Skin epidermis (tissue), 12 donors: ENCODE data around the gene HDHD3.
A peak's percentile ranks its signal among the peaks of the same experiment; 100 is the strongest.
"Not testable (repeated sequence)": the region's sequence is repeated elsewhere in the genome, so short reads cannot be mapped to it uniquely, and the experiment has no call there.

ENCODE experiments used
- H3K27ac ChIP-seq, 21 experiments: fragments of 200-600 bp; sonication (generic) in 11 of 21; one replicate each; pipeline ENCODE4 v1.5.0; 2020; ENCODE audit warnings: mild to moderate bottlenecking in 3 of 21, inconsistent platforms in 2 of 21, moderate library complexity in 2 of 21
- H3K4me3 ChIP-seq, 7 experiments: fragments of 200-600 bp; sonication (generic) in 2 of 7; one replicate each; pipeline ENCODE4 v1.5.0; 2020; ENCODE audit warnings: inconsistent platforms in 2 of 7, mild to moderate bottlenecking in 2 of 7, moderate library complexity in 1 of 7

Gene HDHD3

DNA sequence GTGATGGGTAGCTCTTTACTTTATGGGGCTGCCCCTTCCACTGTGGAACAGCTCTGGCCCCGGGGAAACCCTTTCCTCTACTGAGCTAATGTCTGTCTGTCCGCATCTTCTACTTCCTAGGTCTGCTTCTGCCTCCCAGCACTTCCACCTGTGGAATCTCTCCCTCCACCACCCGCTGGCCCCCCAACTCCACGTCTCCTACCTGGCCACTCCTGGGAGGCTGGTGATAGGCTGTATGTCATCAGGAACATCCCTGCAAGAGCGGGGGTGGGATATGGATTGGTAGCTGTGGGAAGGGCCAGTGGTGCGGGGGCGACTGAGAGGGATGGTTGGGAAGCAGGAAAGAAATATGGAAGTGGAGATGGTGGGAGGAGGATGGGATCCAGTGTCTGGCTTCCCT, 15.1 kb upstream of the HDHD3 start:
- Histone ChIP-seq H3K4me3 (no peak overlapping the region), H3K27ac (no peak overlapping the region)

DNA sequence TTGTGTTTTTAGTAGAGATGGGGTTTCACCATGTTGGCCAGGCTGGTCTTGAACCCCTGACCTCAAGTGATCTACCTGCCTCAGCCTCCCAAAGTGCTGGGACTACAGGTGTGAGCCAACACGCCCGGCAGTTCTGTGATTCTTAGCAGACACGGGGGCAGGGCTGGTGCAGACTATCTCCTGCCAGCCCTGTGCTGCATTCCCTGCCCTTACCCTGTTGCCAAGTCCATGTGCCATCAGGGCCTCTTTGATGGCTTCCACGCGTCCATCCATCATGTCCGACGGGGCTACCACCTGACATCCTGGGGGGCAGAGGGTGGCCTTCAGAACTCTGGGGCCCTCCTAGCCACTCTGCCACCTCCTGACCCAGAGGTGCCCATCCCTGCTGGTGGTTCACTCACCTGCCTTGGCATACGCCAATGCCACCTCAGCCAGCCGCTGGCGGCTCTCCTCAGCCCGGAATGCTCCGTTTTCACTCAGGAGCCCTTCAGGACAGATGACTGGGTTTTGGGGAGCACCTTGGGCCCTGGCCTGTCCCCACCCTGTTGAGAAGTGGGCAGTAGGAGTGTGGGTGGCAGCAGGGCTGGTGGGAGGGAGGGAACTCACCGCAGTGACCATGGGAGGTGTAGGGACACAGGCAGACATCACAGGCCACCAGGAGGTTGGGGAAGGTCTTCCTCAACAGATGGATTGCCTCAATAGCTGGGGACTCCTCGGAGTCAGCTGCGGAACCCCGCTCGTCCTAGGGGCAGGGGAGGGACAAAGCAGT, 13.6 kb upstream of the HDHD3 start:
- H3K4me3 ChIP-seq: no peak overlapping the region
- H3K27ac ChIP-seq: no peak overlapping the region

DNA sequence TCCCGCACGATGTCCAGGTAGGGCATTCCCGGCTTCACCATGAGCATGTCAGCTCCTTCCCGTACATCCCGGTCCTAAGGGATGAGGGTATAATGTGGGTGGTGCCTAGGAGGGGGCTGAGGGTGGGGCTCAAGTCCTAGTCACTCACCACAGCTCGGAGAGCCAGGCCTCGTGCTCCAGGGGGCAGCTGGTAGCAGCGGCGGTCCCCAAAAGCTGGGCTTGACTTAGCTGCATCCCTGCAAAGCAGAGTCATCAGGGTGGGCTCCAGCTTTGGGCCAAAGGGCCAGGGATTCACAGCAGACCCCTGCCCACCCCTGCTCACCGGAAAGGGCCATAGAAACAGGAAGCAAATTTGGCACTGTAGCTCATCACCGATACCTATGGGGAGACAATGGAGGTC, 12.7 kb upstream of the HDHD3 start:
- H3K27ac ChIP-seq: no peak overlapping the region
- H3K4me3 ChIP-seq: no peak overlapping the region

DNA sequence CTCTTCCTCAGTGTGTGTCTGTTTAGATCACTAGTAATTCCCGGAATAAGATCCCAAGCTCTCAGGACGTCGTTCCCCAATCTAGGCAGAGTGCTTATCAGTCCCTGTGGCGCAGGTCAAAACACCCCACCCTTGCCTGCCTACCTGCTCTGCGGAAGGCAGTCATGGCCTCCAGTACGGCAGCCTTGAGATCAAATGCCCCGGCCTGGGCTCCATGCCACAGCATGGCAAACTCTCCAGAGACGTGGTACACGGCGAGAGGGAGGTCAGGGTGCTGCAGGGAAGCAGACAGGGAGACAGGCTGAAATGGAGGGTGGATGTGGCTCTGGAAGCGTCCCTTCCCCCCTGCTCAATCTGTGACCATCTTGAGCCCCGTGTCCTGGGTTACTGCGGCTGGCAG, 12.0 kb upstream of the HDHD3 start:
- no peak overlapping the region for H3K27ac ChIP-seq
- H3K4me3 ChIP-seq: no peak overlapping the region

DNA sequence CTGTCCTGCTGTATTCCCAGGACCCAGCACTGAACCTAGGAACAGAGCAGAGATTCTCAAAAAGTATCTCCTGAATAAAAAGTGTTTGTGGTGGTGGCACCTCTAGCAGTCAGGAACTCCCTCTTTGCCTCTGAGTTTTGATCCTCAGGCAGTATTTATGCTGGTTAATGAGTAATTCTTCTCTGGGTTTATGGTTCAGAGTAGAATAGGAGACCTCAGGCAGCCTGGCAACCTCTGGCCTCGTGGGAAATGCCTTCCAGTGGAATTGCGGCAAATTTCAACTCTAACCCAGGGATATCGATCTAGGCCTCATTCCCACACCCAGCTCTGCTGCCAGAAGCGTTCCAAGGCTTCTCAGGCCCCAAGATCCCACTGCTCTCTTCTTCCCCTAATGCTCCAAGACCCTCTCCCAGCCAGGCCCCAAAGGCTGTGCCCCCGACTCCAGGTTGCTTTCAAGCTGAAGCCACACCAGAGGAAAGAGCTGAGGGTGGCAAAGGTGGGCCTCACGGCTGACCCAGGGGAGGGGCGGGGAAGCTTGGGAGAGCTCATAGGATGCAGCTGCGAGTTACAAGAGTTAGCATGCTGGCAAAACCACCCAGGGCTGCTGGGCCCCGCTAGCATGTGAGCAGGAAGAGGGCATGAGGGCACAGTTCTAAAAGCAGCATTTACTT, 10.9 kb upstream of the HDHD3 start:
- Histone ChIP-seq H3K27ac (peak overlapping the region in 1 of 21 experiments; percentile 9), H3K4me3 (no peak overlapping the region)

DNA sequence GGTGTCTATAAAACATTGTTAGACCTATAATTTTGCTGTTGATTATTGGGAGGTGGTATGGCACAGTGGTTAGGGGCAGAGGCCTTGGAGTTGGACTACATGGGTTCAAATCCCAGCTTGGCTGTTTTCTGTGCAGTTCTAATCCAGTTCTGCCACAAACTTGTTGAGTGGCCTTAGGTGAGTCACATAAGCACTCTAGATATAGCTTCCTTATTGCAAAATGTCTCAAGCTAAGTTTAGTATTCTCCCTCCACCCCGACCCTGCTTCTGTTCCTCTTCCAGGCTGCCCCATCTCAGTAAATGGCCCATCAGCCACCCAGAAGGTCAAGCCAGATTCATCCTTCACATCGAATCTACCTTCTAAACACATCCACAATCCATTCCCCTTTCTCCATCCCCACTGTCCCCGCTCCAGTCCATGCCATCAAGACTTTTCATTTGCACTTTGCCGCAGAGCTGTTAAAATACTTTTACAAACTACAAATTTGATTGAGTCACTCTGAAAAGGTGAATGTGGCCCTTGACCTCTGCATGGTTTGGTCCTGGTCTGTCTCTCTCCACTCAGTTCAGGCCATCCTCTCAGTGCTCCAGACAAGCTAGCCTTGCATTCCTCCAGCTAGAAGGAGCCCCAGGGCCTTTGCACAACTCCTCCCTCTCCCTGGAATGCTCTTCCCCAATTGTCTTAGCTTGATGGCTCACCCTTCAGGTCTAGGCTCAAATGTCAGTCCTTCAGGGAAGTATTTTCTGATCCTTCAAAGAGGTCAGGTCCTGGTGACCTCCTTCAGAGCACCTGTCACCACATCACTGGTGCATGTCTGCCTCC, 10.0 kb upstream of the HDHD3 start:
- Histone ChIP-seq H3K27ac (no peak overlapping the region), H3K4me3 (no peak overlapping the region)

GRCh38 chr9:113381909-113382411, 5.2 kb upstream of the HDHD3 start:
- peak overlapping the region in 17 of 21 experiments; percentile 1 to 74 (median 53) for H3K27ac ChIP-seq

DNA sequence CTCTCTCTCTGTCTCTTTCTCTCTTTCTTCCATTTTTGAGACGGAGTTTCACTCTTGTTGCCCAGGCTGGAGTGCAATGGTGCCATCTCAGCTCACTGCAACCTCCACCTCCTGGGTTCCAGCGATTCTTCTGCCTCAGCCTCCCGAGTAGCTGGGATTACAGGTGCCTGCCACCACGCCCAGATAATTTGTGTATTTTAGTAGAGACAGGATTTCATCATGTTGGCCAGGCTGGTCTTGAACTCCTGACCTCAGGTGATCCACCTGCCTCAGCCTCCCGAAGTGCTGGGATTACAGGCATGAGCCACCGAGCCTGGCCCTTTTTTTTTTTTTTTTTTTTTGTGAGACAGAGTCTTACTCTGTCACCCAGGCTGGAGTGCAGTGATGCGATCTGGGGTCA, 4.7 kb upstream of the HDHD3 start:
- H3K4me3 ChIP-seq: not testable (repeated sequence)
- H3K27ac ChIP-seq: peak overlapping the region in 16 of 21 experiments; percentile 1 to 74 (median 54)

More at GRCh38 chr9:113381909-113382411, 5.2 kb upstream of the HDHD3 start:
- no peak overlapping the region for H3K4me3 ChIP-seq

DNA sequence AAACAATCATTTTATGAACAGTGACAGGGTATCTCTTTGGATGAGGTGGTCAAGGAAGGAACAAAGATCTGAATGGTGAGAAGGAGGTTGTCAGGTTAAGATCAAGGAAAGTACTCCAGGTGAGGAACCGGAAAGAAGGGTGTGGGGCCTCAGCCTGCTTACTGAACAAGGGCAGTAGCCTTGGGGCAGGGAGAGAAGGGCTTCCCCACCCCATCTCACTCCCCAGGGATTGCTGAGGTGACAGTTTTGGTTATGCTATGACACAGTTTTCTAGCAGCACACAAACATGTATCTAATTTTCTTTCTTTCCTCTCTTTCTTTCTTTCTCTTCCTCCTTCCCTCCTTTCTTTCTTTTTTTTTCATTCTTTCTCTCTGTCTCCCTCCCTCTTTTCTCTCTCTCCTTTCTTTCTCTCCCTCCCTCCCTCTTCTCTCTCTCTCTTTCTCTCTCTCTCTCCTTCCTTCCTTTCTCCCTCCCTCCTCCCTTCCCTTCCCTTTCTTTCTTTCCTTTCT, 4.1 kb upstream of the HDHD3 start:
- Histone ChIP-seq H3K27ac (peak overlapping the region in 12 of 21 experiments; percentile 4 to 74 (median 61)), H3K4me3 (no peak overlapping the region)

DNA sequence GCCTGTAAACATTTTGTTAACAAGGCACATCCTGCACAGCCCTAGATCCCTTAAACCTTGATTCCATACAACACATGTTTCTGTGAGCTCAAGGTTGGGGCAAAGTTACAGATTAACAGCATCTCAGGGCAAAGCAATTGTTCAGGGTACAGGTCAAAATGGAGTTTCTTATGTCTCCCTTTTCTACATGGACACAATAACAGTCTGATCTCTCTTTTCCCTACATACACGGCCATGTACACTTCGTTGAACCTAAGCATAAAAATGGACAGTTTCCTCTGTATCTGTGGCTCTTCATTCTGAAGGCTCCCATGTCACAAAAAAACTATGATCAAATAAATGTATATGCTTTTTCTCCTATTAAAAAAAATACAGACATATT, 3.0 kb upstream of the HDHD3 start:
- not testable (repeated sequence) for H3K4me3 ChIP-seq
- H3K27ac ChIP-seq: peak overlapping the region in 1 of 21 experiments; percentile 17

DNA sequence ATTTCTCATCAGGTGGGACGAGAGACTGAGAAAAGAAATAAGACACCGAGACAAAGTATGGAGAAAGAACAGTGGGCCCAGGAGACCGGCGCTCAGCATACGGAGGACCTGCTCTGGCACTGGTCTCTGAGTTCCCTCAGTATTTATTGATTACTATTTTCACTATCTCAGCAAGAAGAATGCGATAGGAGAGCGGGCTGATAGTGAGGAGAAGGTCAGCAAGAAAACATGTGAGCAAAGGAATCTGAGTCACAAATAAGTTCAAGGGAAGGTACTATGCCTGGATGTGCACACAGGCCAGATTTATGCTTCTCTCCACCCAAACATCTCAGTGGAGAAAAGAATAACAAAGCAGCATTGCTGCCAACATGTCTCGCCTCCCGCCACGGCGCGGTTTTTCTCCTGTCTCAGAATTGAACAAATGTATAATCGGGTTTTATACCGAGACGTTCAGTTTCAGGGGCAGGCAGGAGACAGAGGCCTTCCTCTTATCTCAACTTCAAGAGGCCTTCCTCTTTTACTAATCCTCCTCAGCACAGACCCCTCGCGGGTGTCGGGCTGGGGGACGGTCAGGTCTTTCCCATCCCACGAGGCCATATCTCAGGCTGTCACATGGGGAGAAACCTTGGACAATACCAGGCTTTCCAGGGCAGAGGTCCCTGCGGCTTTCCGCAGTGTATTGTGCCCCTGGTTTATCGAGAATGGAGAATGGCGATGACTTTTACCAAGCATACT, 2.5 kb upstream of the HDHD3 start:
- not testable (repeated sequence) for H3K4me3 ChIP-seq, H3K27ac ChIP-seq

DNA sequence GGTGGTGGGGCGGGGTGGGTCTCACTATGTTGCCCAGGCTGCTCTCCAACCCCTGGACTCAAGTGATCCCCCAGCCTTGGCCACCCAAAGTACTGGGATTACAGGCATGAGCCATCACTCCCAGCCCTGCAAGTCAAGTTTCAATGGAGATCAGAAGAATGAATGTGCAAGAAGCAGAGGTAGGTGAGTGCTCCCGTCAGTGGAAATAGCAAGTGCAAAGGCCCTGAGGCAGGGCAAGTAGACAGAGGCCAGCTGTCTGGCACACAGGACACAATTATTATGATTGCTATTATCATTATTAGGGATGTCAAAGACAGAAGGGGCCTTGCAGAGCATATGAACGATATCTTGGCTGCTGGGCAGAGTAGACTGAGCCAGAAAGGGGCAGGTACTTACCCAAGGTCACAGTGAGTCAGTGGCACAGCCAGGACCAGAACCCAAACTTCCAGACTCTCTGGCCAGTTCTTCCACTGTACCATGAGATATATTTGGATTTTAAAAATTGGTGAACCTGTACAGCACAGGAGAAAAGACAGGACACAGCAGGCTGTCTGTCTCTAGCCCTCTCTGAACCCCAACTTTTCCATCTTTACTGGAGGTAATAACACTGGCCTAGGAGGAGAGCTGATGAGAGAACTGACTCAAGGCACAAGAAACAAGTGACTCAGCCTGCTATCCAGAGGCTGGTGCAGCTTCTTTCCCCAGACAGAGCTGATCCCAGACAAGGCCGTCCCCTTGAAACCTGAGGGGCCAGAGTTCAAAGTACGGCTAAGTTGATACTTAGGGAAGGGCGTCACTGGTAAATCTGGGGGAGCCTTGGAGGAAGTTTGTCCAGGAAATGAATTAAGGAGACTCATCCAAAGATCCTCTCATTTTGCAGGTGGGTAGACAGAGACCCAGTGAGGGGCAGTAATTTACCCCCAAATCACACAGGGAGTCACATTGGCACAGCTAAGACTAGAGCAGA, 1.4 kb downstream of the HDHD3 start:
- peak overlapping the region in 2 of 21 experiments; percentile 3 to 13 for H3K27ac ChIP-seq
- peak overlapping the region in 4 of 7 experiments; percentile 58 to 67 (median 64) for H3K4me3 ChIP-seq

DNA sequence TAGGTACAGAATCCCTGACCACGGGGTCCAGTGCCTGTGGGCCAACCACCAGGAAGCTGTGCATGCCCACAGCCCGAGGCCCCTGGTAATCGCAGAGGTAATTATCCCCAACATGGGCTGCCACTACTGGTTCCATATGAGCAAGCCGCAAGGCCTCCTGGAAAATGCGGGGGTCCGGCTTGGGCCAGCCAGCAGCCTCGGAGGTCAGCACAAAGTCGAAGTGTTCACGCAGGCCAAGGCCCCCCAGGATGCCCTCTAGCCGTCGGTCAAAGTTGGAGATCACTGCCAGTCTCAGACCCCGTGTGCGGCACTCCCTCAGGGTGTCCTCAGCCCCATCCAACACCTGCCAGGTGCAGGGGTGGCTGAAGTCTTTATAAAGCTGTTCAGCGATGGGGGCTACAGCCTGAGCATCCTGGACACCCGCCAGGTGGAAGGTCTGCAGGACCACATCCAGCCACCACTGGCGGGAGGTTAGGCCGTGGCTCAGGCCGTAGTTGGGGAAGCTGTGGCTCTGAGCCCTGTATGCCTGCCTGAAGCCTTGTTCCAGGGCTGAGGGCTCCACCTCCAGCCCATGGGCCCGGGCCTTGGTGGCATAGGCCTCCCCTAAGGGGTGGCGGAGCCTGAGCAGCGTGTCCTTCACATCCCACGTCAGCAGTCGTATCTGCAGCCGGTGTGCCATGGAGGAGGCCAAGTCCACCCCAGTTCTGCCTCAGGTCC, 3.0 kb downstream of the HDHD3 start:
- H3K27ac ChIP-seq: no peak overlapping the region

DNA sequence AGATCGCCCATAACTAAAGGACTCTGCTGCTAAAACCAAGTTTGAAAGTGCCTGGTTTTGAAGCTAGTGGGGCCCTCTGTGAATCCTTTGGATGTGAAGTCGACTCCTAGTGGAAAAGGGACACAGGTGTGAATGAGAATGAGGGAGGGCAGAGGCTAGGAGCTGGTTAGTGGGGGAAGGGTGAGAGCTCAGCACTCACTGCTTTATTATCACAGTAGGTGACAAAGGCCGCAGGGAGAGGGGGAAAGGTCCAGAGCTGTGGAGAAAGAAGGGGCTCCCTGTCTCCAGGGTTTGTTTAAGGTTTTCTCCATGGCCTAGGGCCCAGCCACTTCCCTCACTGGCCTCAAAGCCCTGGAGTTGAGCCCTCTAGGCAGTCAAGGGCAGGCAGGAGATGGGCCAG, 3.5 kb downstream of the HDHD3 start:
- no peak overlapping the region for H3K4me3 ChIP-seq
- no peak overlapping the region for H3K27ac ChIP-seq

More for the DNA sequence above, 3.0 kb downstream of the HDHD3 start:
- H3K4me3 ChIP-seq: no peak overlapping the region

DNA sequence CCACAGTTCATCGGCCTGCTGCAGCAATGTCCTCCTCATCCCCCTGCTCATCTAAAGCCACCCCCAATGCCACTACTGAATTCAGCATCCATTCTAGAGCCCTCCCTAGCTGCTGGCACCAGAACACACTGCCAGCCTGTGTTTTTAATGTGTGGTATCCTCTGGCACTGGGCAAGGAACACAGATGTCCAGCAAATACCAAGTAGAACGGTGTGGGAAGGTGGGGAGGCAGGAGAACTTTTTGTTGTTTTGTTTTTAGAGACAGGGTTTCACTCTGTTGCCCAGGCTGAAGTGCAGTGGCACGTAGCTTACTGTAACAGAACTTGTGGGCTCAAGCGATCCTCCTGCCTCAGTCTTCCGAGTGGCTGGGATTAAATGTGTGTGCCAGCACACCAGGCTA, 4.7 kb downstream of the HDHD3 start:
- Histone ChIP-seq H3K4me3 (no peak overlapping the region), H3K27ac (no peak overlapping the region)

GRCh38 chr9:113370806-113371325, 5.9 kb downstream of the HDHD3 start:
- no peak overlapping the region for H3K4me3 ChIP-seq
- no peak overlapping the region for H3K27ac ChIP-seq

- Histone ChIP-seq H3K4me3 (no peak overlapping the region), H3K27ac (no peak overlapping the region)
These were observed 7.0 kb downstream of the HDHD3 start for GRCh38 chr9:113369855-113370140.
